Thyroid gland (tissue), 4 donors: ENCODE data around the gene UPF1.

Source experiments
- POLR2A ChIP-seq, 2 donors: fragments of 450-650 bp; IDR thresholded peaks; one replicate each; pipeline ENCODE4 v1.6.1; 2017; ENCODE audit warnings: antibody characterized with exemption in 2 of 2, mild to moderate bottlenecking in 2 of 2, moderate library complexity in 1 of 2
- TF ChIP-seq, protein P1 (sequence below), 6 experiments: fragments of 200-600 bp in 3 of 6; fragments of 450-650 bp in 3 of 6; sonication (generic) in 3 of 6; IDR thresholded peaks; one replicate each; pipeline ENCODE4 v1.5.1; 2016 to 2019; ENCODE audit warnings: antibody characterized with exemption in 6 of 6, mild to moderate bottlenecking in 2 of 6, inconsistent platforms in 1 of 6, moderate library complexity in 1 of 6

DNA sequence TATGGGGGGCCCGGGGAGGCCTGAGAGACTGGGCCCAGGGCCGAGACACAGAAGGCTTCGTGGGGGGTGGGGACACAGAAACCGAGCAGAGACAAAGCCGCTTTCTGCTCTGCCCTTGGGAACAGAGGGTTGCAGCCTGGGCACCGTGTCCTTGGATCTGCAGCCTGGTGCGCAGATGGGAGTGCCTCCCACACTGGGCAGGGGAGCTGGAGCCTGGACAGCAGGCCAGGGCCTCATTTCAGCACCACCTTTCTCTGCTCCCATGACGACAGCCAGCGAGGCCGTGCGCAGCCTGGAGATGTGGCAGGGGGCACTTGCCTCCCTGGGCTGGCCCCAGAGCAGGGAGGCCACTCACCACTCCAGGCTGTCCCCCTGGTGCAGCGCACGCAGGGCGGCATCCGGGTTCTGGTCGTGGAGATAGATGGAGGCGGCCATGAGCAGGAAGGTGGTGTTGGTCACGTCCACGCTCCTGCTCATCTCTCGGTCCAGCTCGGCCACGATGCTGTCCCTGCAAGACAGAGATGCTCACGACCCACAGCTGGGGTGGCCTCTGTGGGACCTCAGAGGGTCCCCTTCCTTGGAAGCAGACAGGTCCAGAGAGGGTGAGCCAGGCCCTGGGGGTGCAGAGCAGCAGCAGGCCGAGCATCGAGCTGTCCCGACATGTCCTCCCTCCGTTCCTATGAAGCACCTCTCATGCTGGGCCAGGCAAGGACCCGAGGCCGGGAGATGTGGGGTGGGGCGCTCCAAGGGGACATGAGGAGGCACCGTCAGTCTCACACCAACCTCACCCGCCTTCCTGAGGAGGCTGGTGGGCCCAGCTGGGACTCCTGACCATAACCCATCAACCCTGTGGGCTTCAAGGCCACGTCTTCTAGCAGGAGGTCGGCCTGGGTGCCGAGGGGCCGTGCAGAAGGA is 75.1 kb downstream of the UPF1 start:
- TF ChIP-seq, protein P1, sequence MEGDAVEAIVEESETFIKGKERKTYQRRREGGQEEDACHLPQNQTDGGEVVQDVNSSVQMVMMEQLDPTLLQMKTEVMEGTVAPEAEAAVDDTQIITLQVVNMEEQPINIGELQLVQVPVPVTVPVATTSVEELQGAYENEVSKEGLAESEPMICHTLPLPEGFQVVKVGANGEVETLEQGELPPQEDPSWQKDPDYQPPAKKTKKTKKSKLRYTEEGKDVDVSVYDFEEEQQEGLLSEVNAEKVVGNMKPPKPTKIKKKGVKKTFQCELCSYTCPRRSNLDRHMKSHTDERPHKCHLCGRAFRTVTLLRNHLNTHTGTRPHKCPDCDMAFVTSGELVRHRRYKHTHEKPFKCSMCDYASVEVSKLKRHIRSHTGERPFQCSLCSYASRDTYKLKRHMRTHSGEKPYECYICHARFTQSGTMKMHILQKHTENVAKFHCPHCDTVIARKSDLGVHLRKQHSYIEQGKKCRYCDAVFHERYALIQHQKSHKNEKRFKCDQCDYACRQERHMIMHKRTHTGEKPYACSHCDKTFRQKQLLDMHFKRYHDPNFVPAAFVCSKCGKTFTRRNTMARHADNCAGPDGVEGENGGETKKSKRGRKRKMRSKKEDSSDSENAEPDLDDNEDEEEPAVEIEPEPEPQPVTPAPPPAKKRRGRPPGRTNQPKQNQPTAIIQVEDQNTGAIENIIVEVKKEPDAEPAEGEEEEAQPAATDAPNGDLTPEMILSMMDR (IDR thresholded peaks at IDR 0.05) = no peak
- no peak for TF ChIP-seq POLR2A (IDR thresholded peaks at IDR 0.05)
